IPS-NIHi11 (cell line): Measurements from ENCODE around the gene MBNL2.

Experiments used
- DNase-seq: peaks from one replicate; pipeline ENCODE4 v3.0.0; 2012; ENCODE audit warnings: mixed read lengths, low spot score

Gene MBNL2

GRCh38 chr13:97327086-97327485 lies 105.0 kb downstream of the MBNL2 start:
- no peak for DNase-seq

- DNase-seq = no peak
These were observed 105.5 kb downstream of the MBNL2 start for GRCh38 chr13:97327506-97328221.

GRCh38 chr13:97328222-97328790 lies 106.2 kb downstream of the MBNL2 start:
- DNase-seq = peak; percentile 66

GRCh38 chr13:97329331-97329730 lies 107.2 kb downstream of the MBNL2 start:
- DNase-seq = no peak

GRCh38 chr13:97330448-97330847 lies 108.3 kb downstream of the MBNL2 start:
- no peak for DNase-seq

GRCh38 chr13:97332742-97333141 lies 110.6 kb downstream of the MBNL2 start:
- no peak for DNase-seq

GRCh38 chr13:97333983-97334382 lies 111.8 kb downstream of the MBNL2 start:
- DNase-seq = no peak

- no peak for DNase-seq
These were observed 112.6 kb downstream of the MBNL2 start for GRCh38 chr13:97334690-97335089.

- no peak for DNase-seq
These were observed 113.5 kb downstream of the MBNL2 start for GRCh38 chr13:97335488-97336134.

GRCh38 chr13:97337985-97338499 lies 115.9 kb downstream of the MBNL2 start:
- no peak for DNase-seq

- no peak for DNase-seq
These were observed 116.4 kb downstream of the MBNL2 start for GRCh38 chr13:97338571-97338970.

- DNase-seq = no peak
These were observed 117.2 kb downstream of the MBNL2 start for GRCh38 chr13:97339019-97339987.

GRCh38 chr13:97339988-97340749 lies 118.0 kb downstream of the MBNL2 start:
- no peak for DNase-seq

GRCh38 chr13:97341135-97341534 lies 119.0 kb downstream of the MBNL2 start:
- no peak for DNase-seq

GRCh38 chr13:97342136-97342535 lies 120.0 kb downstream of the MBNL2 start:
- DNase-seq = no peak

- no peak for DNase-seq
These were observed 120.8 kb downstream of the MBNL2 start for GRCh38 chr13:97342936-97343335.

- peak; percentile 35 for DNase-seq
These were observed 122.4 kb downstream of the MBNL2 start for GRCh38 chr13:97344265-97345175.

- no peak for DNase-seq
These were observed 124.0 kb downstream of the MBNL2 start for GRCh38 chr13:97346097-97346496.

GRCh38 chr13:97346561-97347254 lies 124.6 kb downstream of the MBNL2 start:
- DNase-seq = no peak
